GM21447 (cell line): ENCODE data around the gene CYB5RL.

Source experiments
- ATAC-seq: cut with Tn5 transposase; IDR thresholded peaks from one replicate; pipeline ENCODE4 v1.9.1; 2021; ENCODE audit not compliant: unreplicated experiment

CYB5RL gene

GRCh38 chr1:54163051-54163450 lies 36.8 kb downstream of the CYB5RL start:
- ATAC-seq, result no peak

- ATAC-seq, result no peak
Observed at GRCh38 chr1:54161495-54162168, 38.2 kb downstream of the CYB5RL start.

GRCh38 chr1:54160351-54160750 lies 39.5 kb downstream of the CYB5RL start:
- no peak for ATAC-seq

- no peak for ATAC-seq
Observed at GRCh38 chr1:54159733-54160316, 40.0 kb downstream of the CYB5RL start.

- no peak for ATAC-seq
Observed at GRCh38 chr1:54158071-54158470, 41.8 kb downstream of the CYB5RL start.

GRCh38 chr1:54157401-54157800 lies 42.4 kb downstream of the CYB5RL start:
- ATAC-seq, result no peak

GRCh38 chr1:54156986-54157385 lies 42.8 kb downstream of the CYB5RL start:
- no peak for ATAC-seq

GRCh38 chr1:54156201-54156600 lies 43.6 kb downstream of the CYB5RL start:
- ATAC-seq, result no peak

GRCh38 chr1:54153535-54154439 lies 46.0 kb downstream of the CYB5RL start:
- no peak for ATAC-seq

GRCh38 chr1:54152696-54153095 lies 47.1 kb downstream of the CYB5RL start, which contains the start of gene CDCP2:
Gene CDCP2, minus strand, starts transcription at chr1:54153000. Its CDS starts 78 bp downstream, at chr1:54152922.
- ATAC-seq, result no peak

GRCh38 chr1:54151013-54151412 lies 48.8 kb downstream of the CYB5RL start:
- no peak for ATAC-seq
